H1 (cell line): ENCODE results near the gene GFY. TPM values are rescaled to one million over a fixed set of nuclear protein-coding genes. Genes with fewer than 3 reads are reported as not detected.

Source experiments
- CTCF ChIA-PET: fragments of 300-600 bp; sonication (Branson Sonifier 250); formaldehyde crosslinking; loops from one replicate; lab custom pipeline; 2021; ENCODE audit not compliant: partially characterized antibody; lab: Charles Lee
- POLR2A ChIA-PET: fragments of 300-600 bp; sonication (Branson Sonifier 250); formaldehyde crosslinking; loops from one replicate; lab custom pipeline; 2021; ENCODE audit warnings: inconsistent platforms; ENCODE audit not compliant: partially characterized antibody; lab: Charles Lee
- DNase-seq, 2 experiments: peaks; one replicate each; pipeline versions ENCODE4 v3.0.0 to v3.0.0-alpha.2; 2010 to 2022; ENCODE audit warnings: low spot score in 2 of 2, low read depth in 1 of 2, mixed read lengths in 1 of 2
- FAIRE-seq: peaks from 2 replicates; lab custom pipeline; 2011; peaks lifted over from hg19 to GRCh38; lab: Jason Lieb, UNC
- H2AFZ ChIP-seq: 2 replicates; pipeline ENCODE4 v1.8.1; 2012; ENCODE audit warnings: low read length, inconsistent platforms
- H2AK5ac ChIP-seq: 2 replicates; pipeline ENCODE4 v1.6.1; 2013; ENCODE audit warnings: low read depth, low read length
- H2BK120ac ChIP-seq: replicated peaks from 2 replicates; pipeline ENCODE3; 2013; ENCODE audit warnings: low read depth, low read length, inconsistent platforms
- H2BK12ac ChIP-seq: 2 replicates; pipeline ENCODE4 v1.6.1; 2013; ENCODE audit warnings: low read depth, low read length
- H2BK15ac ChIP-seq: 2 replicates; pipeline ENCODE4 v1.6.1; 2013; ENCODE audit warnings: low read length
- H2BK20ac ChIP-seq: 2 replicates; pipeline ENCODE4 v1.6.1; 2013; ENCODE audit warnings: low read length
- H2BK5ac ChIP-seq: 2 replicates; pipeline ENCODE4 v1.6.1; 2013; ENCODE audit warnings: low read depth, low read length
- H3K14ac ChIP-seq: 2 replicates; pipeline ENCODE4 v1.6.1; 2013; ENCODE audit warnings: inconsistent platforms; ENCODE audit not compliant: insufficient read length
- H3K18ac ChIP-seq: 2 replicates; pipeline ENCODE4 v1.6.1; 2013; ENCODE audit warnings: low read length; ENCODE audit errors: extremely low read depth
- H3K23ac ChIP-seq: 2 replicates; pipeline ENCODE4 v1.6.1; 2013; ENCODE audit warnings: inconsistent platforms; ENCODE audit not compliant: insufficient read length
- H3K23me2 ChIP-seq: 2 replicates; pipeline ENCODE4 v1.6.1; 2013; ENCODE audit warnings: low read depth, low read length
- H3K27ac ChIP-seq: 2 replicates; pipeline ENCODE4 v1.6.1; 2011; ENCODE audit warnings: low read depth, low read length, inconsistent platforms
- H3K27me3 ChIP-seq, 4 experiments: replicated peaks in 1 of 4; 1 replicate in 1 of 4; 2 replicates in 3 of 4; pipeline versions ENCODE4 v1.6.1 to v1.8.1; 2011 to 2013; ENCODE audit warnings: low read length in 3 of 4, mild to moderate bottlenecking in 3 of 4, inconsistent platforms in 2 of 4, mixed read lengths in 2 of 4, moderate library complexity in 1 of 4; ENCODE audit not compliant: control insufficient read depth in 3 of 4, insufficient read depth in 3 of 4; ENCODE audit errors: extremely low read depth in 1 of 4
- H3K36me3 ChIP-seq, 4 experiments: 2 replicates each; pipeline versions ENCODE4 v1.6.1 to v1.8.1; 2011 to 2013; ENCODE audit warnings: mild to moderate bottlenecking in 4 of 4, low read length in 3 of 4, moderate library complexity in 2 of 4, control low read depth in 1 of 4, inconsistent platforms in 1 of 4; ENCODE audit not compliant: insufficient read depth in 4 of 4, control insufficient read depth in 2 of 4
- H3K4ac ChIP-seq: replicated peaks from 2 replicates; pipeline ENCODE3; 2013; ENCODE audit warnings: low read length, low read depth, mixed read lengths, inconsistent platforms; ENCODE audit not compliant: insufficient read length
- H3K4me1 ChIP-seq, 4 experiments: replicated peaks in 1 of 4; 1 replicate in 1 of 4; 2 replicates in 3 of 4; pipeline versions ENCODE4 v1.6.1 to v1.8.1; 2011 to 2013; ENCODE audit warnings: low read length in 3 of 4, inconsistent platforms in 2 of 4, mixed read lengths in 1 of 4; ENCODE audit not compliant: insufficient read depth in 4 of 4, control insufficient read depth in 3 of 4
- H3K4me2 ChIP-seq, 2 experiments: 2 replicates each; pipeline versions ENCODE4 v1.6.1 to v1.8.1; 2011 to 2013; ENCODE audit warnings: low read depth in 2 of 2, low read length in 2 of 2, control low read depth in 1 of 2, inconsistent platforms in 1 of 2, mild to moderate bottlenecking in 1 of 2; ENCODE audit not compliant: insufficient read depth in 1 of 2
- H3K4me3 ChIP-seq, 4 experiments: fragments of 200-600, 300-600 bp in 1 of 4; sonication (generic), shearing (Covaris generic), sonication (Bioruptor Twin) in 1 of 4; 2 replicates each; pipeline versions ENCODE4 v1.5.1 to v1.8.1; 2011 to 2016; ENCODE audit warnings: low read length in 4 of 4, low read depth in 3 of 4, control low read depth in 2 of 4, inconsistent platforms in 2 of 4, mild to moderate bottlenecking in 2 of 4, mixed read lengths in 1 of 4, moderate library complexity in 1 of 4; ENCODE audit not compliant: insufficient read depth in 2 of 4; ENCODE audit errors: extremely low read depth in 1 of 4
- H3K56ac ChIP-seq: replicated peaks from 2 replicates; pipeline ENCODE3; 2013; ENCODE audit warnings: low read depth, mild to moderate bottlenecking, mixed read lengths, low read length, inconsistent platforms; ENCODE audit not compliant: insufficient read length
- H3K79me1 ChIP-seq: 2 replicates; pipeline ENCODE4 v1.6.1; 2013; ENCODE audit warnings: low read depth, low read length, control low read depth
- H3K79me2 ChIP-seq, 2 experiments: 2 replicates each; pipeline versions ENCODE4 v1.6.1 to v1.8.1; 2012 to 2013; ENCODE audit warnings: low read length in 2 of 2, mild to moderate bottlenecking in 2 of 2, inconsistent platforms in 1 of 2; ENCODE audit not compliant: insufficient read depth in 2 of 2, control insufficient read depth in 1 of 2
- H3K9ac ChIP-seq, 4 experiments: replicated peaks in 1 of 4; 1 replicate in 1 of 4; 2 replicates in 3 of 4; pipeline versions ENCODE4 v1.6.1 to v1.8.1; 2011 to 2013; ENCODE audit warnings: low read depth in 3 of 4, low read length in 3 of 4, control low read depth in 2 of 4, mild to moderate bottlenecking in 2 of 4, moderate library complexity in 2 of 4, inconsistent platforms in 1 of 4; ENCODE audit errors: extremely low read depth in 1 of 4
- H3K9me3 ChIP-seq, 2 experiments: 2 replicates each; pipeline versions ENCODE4 v1.6.1 to v1.8.1; 2012 to 2013; ENCODE audit warnings: mild to moderate bottlenecking in 2 of 2, moderate library complexity in 2 of 2, control low read depth in 1 of 2, inconsistent platforms in 1 of 2, low read depth in 1 of 2, low read length in 1 of 2, mixed read lengths in 1 of 2; ENCODE audit not compliant: insufficient read depth in 2 of 2
- H4K20me1 ChIP-seq, 2 experiments: replicated peaks in 1 of 2; 2 replicates each; pipeline versions ENCODE3 to v1.8.1; 2011 to 2013; ENCODE audit warnings: inconsistent platforms in 2 of 2, low read length in 2 of 2, mild to moderate bottlenecking in 1 of 2; ENCODE audit not compliant: insufficient read depth in 2 of 2, control insufficient read depth in 1 of 2
- H4K5ac ChIP-seq: 2 replicates; pipeline ENCODE4 v1.6.1; 2013; ENCODE audit warnings: low read length, low read depth, mixed read lengths, inconsistent platforms; ENCODE audit not compliant: insufficient read length
- H4K8ac ChIP-seq: 2 replicates; pipeline ENCODE4 v1.8.0; 2013; ENCODE audit warnings: mild to moderate bottlenecking, moderate library complexity, low read length, inconsistent platforms; ENCODE audit not compliant: insufficient read depth; ENCODE audit errors: extremely low read depth
- H4K91ac ChIP-seq: replicated peaks from 2 replicates; pipeline ENCODE3; 2013; ENCODE audit warnings: low read length, mixed read lengths, inconsistent platforms; ENCODE audit not compliant: insufficient read length
- BRCA1 ChIP-seq: IDR thresholded peaks from 2 replicates; pipeline ENCODE4 v1.6.1; 2012; ENCODE audit warnings: low read depth, low read length, improper control_type of control experiment
- GABPA ChIP-seq: IDR thresholded peaks from 2 replicates; pipeline ENCODE4 v1.6.1; 2011; ENCODE audit warnings: mild to moderate bottlenecking, low read length, moderate library complexity, borderline replicate concordance; ENCODE audit not compliant: insufficient read depth
- JUND ChIP-seq: IDR thresholded peaks from 2 replicates; pipeline ENCODE4 v1.6.1; 2011; ENCODE audit warnings: mild to moderate bottlenecking, improper control_type of control experiment, low read length
- SIX5 ChIP-seq: IDR thresholded peaks from 2 replicates; pipeline ENCODE4 v1.6.1; 2011; ENCODE audit warnings: mild to moderate bottlenecking, low read depth, low read length
- whole genome bisulfite sequencing, 2 experiments: shearing (Covaris generic) in 1 of 2; methylation state at CpG; one replicate each; pipeline versions ENCODE4 v1.1.6 to v1.1.7; 2013 to 2015; ENCODE audit warnings: low lambda C conversion rate in 2 of 2, mixed read lengths in 2 of 2, inconsistent platforms in 1 of 2, low coverage in 1 of 2, missing lambda C conversion rate in 1 of 2; ENCODE audit not compliant: insufficient replicate concordance in 2 of 2, insufficient coverage in 1 of 2, insufficient read length in 1 of 2; ENCODE audit errors: extremely low coverage in 1 of 2, missing lambda C conversion rate in 1 of 2; 5-methylcytosine and 5-hydroxymethylcytosine counted together
- polyA plus RNA-seq, 7 experiments: library from polyadenylated mRNA; depleted of rRNA in 3 of 7; stranded (reverse) in 5 of 7; unstranded in 2 of 7; fragments of >200 nt in 5 of 7; fragments of 200-250 nt in 2 of 7; gene quantifications; 1 replicate in 5 of 7; 2 replicates in 1 of 7; 4 replicates in 1 of 7; pipeline versions ENCODE4 v1.2.1 to v1.2.3, GENCODE V29; 2011 to 2013; ENCODE audit warnings: missing spikeins in 2 of 7, mixed read lengths in 2 of 7
- total RNA-seq: library from RNA; stranded (reverse); fragmentation: NEBNext Ultra II Directional; extraction: Animal tissue kit (Norgen Biotek cat#: 25700); gene quantifications from 2 replicates; pipeline ENCODE4 v1.2.1, GENCODE V29; 2021

GFY gene
- total and polyA plus RNA-seq, 2 of the 8 experiments (the other 6 are each of a cell fraction or from before 2014, with no cell fraction given) = 0.68 to 0.93 TPM

DNA sequence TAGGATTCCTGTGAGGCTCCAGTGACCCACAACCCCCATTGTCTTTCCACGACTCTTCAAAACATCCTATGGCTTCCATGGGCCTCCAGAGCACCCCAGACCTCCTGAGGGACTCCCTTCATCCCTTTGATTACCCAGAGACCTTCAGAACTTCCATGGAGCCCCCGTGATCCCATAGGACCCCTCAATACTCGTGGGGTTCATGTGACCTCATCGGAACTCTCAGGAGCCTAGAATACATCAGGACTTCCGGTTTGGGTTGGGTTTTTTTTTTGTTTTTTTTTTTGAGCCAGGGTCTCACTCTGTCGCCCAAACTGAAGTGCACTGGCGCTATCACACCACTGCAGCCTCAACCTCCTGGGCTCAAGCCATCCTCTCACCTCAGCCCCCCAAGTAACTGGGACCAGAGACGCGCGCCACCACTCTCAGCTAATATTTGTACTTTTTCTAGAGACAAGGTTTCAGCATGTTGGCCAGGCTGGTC lies 28.6 kb downstream of the GFY start:
- Histone ChIP-seq H3K27me3 (no peaks in the 10 kb centered on the region), H3K79me1 (peaks cover 2% of the 10 kb centered on the region), H2AFZ (no peak overlapping the region), H4K5ac (peak overlapping the region; percentile 73), H3K4me3 (peak overlapping the region; percentile 78 to 86 (median 80)), H4K8ac (peak overlapping the region; percentile 99; the same call in 1 of the 2 replicates), H3K36me3 (peaks cover 2 to 8% (median 4%) of the 10 kb centered on the region in 4 experiments; a peak in 3 of 8 replicates), H3K79me2 (peaks cover 0 to 23% of the 10 kb centered on the region in 2 experiments; a peak in 2 of 4 replicates), H3K23me2 (peaks cover 4% of the 10 kb centered on the region), H3K14ac (no peak overlapping the region), H3K4me2 (peak overlapping the region; percentile 63 to 93), H3K27ac (peak overlapping the region; percentile 96), H3K9me3 (no peaks in the 10 kb centered on the region), H4K91ac (peak overlapping the region; percentile 17), H3K56ac (no peak overlapping the region), H3K18ac (peak overlapping the region; percentile 71; the same call in 1 of the 2 replicates), H2AK5ac (peak overlapping the region; percentile 1; the same call in 1 of the 2 replicates), H3K9ac (peak overlapping the region; percentile 94 to 98 (median 96)), H4K20me1 (peaks cover 0 to 5% of the 10 kb centered on the region in 2 experiments), H2BK15ac (no peak overlapping the region), H2BK20ac (no peak overlapping the region), H2BK120ac (no peak overlapping the region), H3K23ac (no peak overlapping the region), H3K4ac (peak overlapping the region; percentile 3), H2BK5ac (peak overlapping the region; percentile 92), H3K4me1 (peaks cover 0 to 4% (median 1%) of the 10 kb centered on the region in 4 experiments; a peak in 3 of 7 replicates), H2BK12ac (no peak overlapping the region)
- ChIA-PET POLR2A (interaction anchor here (0.6 to 4.6 kb wide), 29 partner anchors 10 to 324 kb away, joined by 3 to 33 read pairs (median 4); partner anchors contain the start of genes DKKL1, FLT3LG, GFY and RPS11), CTCF (interaction anchor here (1.9 to 2.1 kb wide), 4 partner anchors 9 to 25 kb away, joined by 5 to 7 read pairs (median 6); partner anchors contain the start of gene FLT3LG)
- no peak for DNase-seq
- WGBS, 2 experiments = 48% methylated on average over 8 of the region's 10 CpGs; no CpG with 5 or more reads in 1 of the 2 experiments
- FAIRE-seq = no peak
- no peak for TF ChIP-seq BRCA1
- TF ChIP-seq JUND = 0 out of 2 replicates have a peak, but pooled peaks have one; percentile 4
- no peak for TF ChIP-seq GABPA
- TF ChIP-seq SIX5 = no peak
